RWPE1 (cell line): ENCODE data around the gene LRMDA.

Experiments used
- CTCF ChIA-PET: fragments of 350-600 bp; sonication (Branson Sonifier 250); formaldehyde crosslinking; extraction: SDS; loops from one replicate; lab custom pipeline; 2021; lab: Yijun Ruan, JAX
- POLR2A ChIA-PET: fragments of 400-600 bp; formaldehyde crosslinking; extraction: SDS; loops from one replicate; lab custom pipeline; 2020; ENCODE audit warnings: antibody characterized with exemption; ENCODE audit not compliant: low non-redundant PET; lab: Yijun Ruan, JAX
- DNase-seq: peaks from one replicate; pipeline ENCODE4 v3.0.0; 2012; ENCODE audit warnings: low spot score
- H3K27ac ChIP-seq: fragments of 450-650 bp; 2 replicates; pipeline ENCODE4 v1.5.1; 2017
- CTCF ChIP-seq: fragments of 450-650 bp; conservative IDR thresholded peaks from 2 replicates; pipeline ENCODE4 v1.5.1; 2017; ENCODE audit warnings: low read depth, mild to moderate bottlenecking

The LRMDA gene

GRCh38 chr10:76463111-76463510, 1031.7 kb downstream of the LRMDA start:
- DNase-seq = no peak
- ChIA-PET CTCF (interaction anchor here (0.5 to 1.6 kb wide), 2 partner anchors 21 to 76 kb away, joined by 4 read pairs; no protein-coding TSS in a partner anchor), POLR2A (no interaction called here)
- H3K27ac ChIP-seq = no peak overlapping the region
- TF ChIP-seq CTCF = no peak

- DNase-seq = no peak
- H3K27ac ChIP-seq = no peak overlapping the region
- ChIA-PET POLR2A (no interaction called here), CTCF (interaction anchor here (0.6 to 0.7 kb wide), 2 partner anchors 151 to 580 kb away, joined by 3 read pairs; no protein-coding TSS in a partner anchor)
- TF ChIP-seq CTCF = no peak
Measured at GRCh38 chr10:76466836-76467503, 1035.5 kb downstream of the LRMDA start.

GRCh38 chr10:76469675-76470074, 1038.3 kb downstream of the LRMDA start:
- CTCF ChIA-PET = no interaction called here
- no peak overlapping the region for H3K27ac ChIP-seq
- no peak for DNase-seq
- POLR2A ChIA-PET = no interaction called here
- no peak for TF ChIP-seq CTCF

- ChIA-PET POLR2A (no interaction called here), CTCF (no interaction called here)
- TF ChIP-seq CTCF = no peak
- H3K27ac ChIP-seq = no peak overlapping the region
- no peak for DNase-seq
Measured at GRCh38 chr10:76479103-76479790, 1047.8 kb downstream of the LRMDA start.

GRCh38 chr10:76481178-76481577, 1049.8 kb downstream of the LRMDA start:
- no peak for TF ChIP-seq CTCF
- H3K27ac ChIP-seq = no peak overlapping the region
- CTCF ChIA-PET = no interaction called here
- POLR2A ChIA-PET = no interaction called here
- no peak for DNase-seq

GRCh38 chr10:76487582-76487981, 1056.2 kb downstream of the LRMDA start:
- CTCF ChIA-PET = interaction anchor here (0.6 kb wide), 1 partner anchor 9 kb away, joined by 3 read pairs; no protein-coding TSS in a partner anchor

More at GRCh38 chr10:76487582-76487981, 1056.2 kb downstream of the LRMDA start:
- POLR2A ChIA-PET = no interaction called here
- DNase-seq = no peak
- no peak for TF ChIP-seq CTCF
- no peak overlapping the region for H3K27ac ChIP-seq
